HG02798 (cell line): ENCODE results near the gene CFAP410.
"Not testable (repeated sequence)": the region's sequence is repeated elsewhere in the genome, so short reads cannot be mapped to it uniquely, and the experiment has no call there.

Experiments
- ATAC-seq: cut with Tn5 transposase; IDR thresholded peaks from one replicate; pipeline ENCODE4 v1.9.1; 2021; ENCODE audit warnings: mild to moderate bottlenecking; ENCODE audit not compliant: unreplicated experiment, poor library complexity

The CFAP410 gene

GRCh38 chr21:44289381-44290010 lies 49.7 kb downstream of the CFAP410 start:
- ATAC-seq, result no peak

GRCh38 chr21:44288251-44289110 lies 50.7 kb downstream of the CFAP410 start:
- no peak for ATAC-seq

GRCh38 chr21:44286716-44287632 lies 52.2 kb downstream of the CFAP410 start:
- ATAC-seq, result no peak

GRCh38 chr21:44286086-44286715 lies 53.0 kb downstream of the CFAP410 start:
- ATAC-seq, result no peak

GRCh38 chr21:44285138-44285992 lies 53.8 kb downstream of the CFAP410 start, which contains the start of gene AIRE:
Gene AIRE, plus strand, starts transcription at chr21:44285876. Its CDS starts 131 bp downstream, at chr21:44286007.
- no peak for ATAC-seq

- ATAC-seq, result no peak
Measured at GRCh38 chr21:44283948-44284347, 55.2 kb downstream of the CFAP410 start.

- not testable (repeated sequence) for ATAC-seq
Measured at GRCh38 chr21:44283211-44283785, 55.9 kb downstream of the CFAP410 start.

- no peak for ATAC-seq
Measured at GRCh38 chr21:44282370-44282769, 56.8 kb downstream of the CFAP410 start.

GRCh38 chr21:44281801-44282200 lies 57.4 kb downstream of the CFAP410 start:
- ATAC-seq, result no peak

- no peak for ATAC-seq
Measured at GRCh38 chr21:44279354-44280260, 59.6 kb downstream of the CFAP410 start.
